ENCODE results near the gene WDHD1. TPM values are rescaled to one million over a fixed set of nuclear protein-coding genes. Genes with fewer than 3 reads are reported as not detected.

The WDHD1 gene
- total RNA-seq, 4 donors from 2014 or later: 0.51 to 20.0 (median 3.1) TPM

DNA sequence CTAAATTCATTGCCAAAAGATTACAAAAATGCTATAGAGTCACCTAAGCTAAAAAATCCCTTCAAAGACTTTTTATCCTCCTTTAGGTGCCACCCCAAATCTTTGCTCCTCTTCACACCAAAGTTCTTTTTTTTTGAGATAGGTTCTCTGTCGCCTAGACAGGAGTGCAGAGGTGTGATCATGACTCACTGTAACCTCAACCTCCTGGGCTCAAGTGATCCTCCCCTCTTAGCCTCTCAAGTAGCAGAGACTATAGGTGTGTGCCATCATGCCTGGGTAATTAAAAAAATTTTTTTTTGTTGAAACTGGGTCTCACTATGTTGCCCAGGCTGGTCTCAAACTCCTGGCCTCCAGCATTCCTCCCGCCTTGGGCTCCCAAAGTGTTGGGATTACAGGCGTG, 47.9 kb downstream of the WDHD1 start:
- DNase-seq: no peak
- H3K4me1 ChIP-seq: no peaks in the 10 kb centered on the region
- intact Hi-C loops (cut with DNase I; ENCODE audit: low total_unique reads): no loop called here
- H3K27ac ChIP-seq: no peak overlapping the region
- no peak overlapping the region for H3K4me3 ChIP-seq
- TF ChIP-seq, protein P1, sequence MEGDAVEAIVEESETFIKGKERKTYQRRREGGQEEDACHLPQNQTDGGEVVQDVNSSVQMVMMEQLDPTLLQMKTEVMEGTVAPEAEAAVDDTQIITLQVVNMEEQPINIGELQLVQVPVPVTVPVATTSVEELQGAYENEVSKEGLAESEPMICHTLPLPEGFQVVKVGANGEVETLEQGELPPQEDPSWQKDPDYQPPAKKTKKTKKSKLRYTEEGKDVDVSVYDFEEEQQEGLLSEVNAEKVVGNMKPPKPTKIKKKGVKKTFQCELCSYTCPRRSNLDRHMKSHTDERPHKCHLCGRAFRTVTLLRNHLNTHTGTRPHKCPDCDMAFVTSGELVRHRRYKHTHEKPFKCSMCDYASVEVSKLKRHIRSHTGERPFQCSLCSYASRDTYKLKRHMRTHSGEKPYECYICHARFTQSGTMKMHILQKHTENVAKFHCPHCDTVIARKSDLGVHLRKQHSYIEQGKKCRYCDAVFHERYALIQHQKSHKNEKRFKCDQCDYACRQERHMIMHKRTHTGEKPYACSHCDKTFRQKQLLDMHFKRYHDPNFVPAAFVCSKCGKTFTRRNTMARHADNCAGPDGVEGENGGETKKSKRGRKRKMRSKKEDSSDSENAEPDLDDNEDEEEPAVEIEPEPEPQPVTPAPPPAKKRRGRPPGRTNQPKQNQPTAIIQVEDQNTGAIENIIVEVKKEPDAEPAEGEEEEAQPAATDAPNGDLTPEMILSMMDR (IDR thresholded peaks at IDR 0.05): no peak
- no peak for TF ChIP-seq POLR2A (IDR thresholded peaks at IDR 0.05)
- H3K36me3 ChIP-seq: no peaks in the 10 kb centered on the region
- no peaks in the 10 kb centered on the region for H3K9me3 ChIP-seq
- no peaks in the 10 kb centered on the region for H3K27me3 ChIP-seq

DNA sequence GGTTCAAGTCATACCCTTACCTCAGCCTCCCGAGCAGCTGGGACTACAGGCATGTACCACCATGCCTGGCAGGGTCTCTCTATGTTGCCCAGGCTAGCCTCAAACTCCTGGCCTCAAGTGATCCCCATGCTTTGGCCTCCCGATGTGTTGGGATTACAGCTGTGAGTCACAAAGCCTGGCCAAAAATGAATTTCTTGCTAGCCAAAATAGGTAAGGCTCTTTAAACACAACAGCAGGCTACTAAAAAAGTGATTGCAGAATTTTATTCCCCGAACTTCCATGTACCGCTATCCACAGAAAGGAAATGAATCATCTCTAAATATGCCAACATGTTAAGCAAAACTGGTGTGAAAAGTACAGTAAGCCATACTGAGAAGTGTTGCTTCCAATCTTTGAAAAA, 50.6 kb downstream of the WDHD1 start:
- no peak overlapping the region for H3K27ac ChIP-seq

DNA sequence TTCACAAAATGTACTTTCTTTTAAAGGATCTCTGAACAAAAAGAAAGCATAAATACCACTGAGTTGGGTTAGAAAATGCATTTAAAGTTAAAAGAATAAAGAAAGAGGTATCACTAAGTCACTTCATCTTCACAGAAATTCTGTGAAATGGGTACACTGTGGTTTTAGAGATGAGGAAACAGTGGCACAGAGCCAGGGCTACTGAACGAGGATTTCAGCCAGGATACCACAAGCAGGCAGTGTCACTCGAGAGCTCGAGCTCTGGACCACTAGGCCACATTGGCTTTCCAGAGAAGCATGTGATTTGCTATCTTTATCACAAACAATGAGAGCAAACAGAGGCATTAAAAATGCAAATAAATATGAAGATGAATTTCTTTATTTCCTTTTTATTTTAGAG, 51.0 kb downstream of the WDHD1 start:
- DNase-seq: no peak
- H3K4me1 ChIP-seq: no peaks in the 10 kb centered on the region
- H3K27ac ChIP-seq: no peak overlapping the region
- no peaks in the 10 kb centered on the region for H3K36me3 ChIP-seq
- H3K9me3 ChIP-seq: no peaks in the 10 kb centered on the region
- H3K27me3 ChIP-seq: no peaks in the 10 kb centered on the region
- TF ChIP-seq POLR2A (IDR thresholded peaks at IDR 0.05): no peak
- TF ChIP-seq, protein P1 (IDR thresholded peaks at IDR 0.05): no peak
- intact Hi-C loops (cut with DNase I; ENCODE audit: low total_unique reads): no loop called here
- H3K4me3 ChIP-seq: no peak overlapping the region

More for the DNA sequence above, 50.6 kb downstream of the WDHD1 start:
- DNase-seq: no peak
- no peaks in the 10 kb centered on the region for H3K9me3 ChIP-seq
- H3K27me3 ChIP-seq: no peaks in the 10 kb centered on the region
- H3K4me3 ChIP-seq: no peak overlapping the region
- intact Hi-C loops (cut with DNase I; ENCODE audit: low total_unique reads): no loop called here
- no peaks in the 10 kb centered on the region for H3K36me3 ChIP-seq
- no peak for TF ChIP-seq POLR2A (IDR thresholded peaks at IDR 0.05)
- TF ChIP-seq, protein P1 (IDR thresholded peaks at IDR 0.05): no peak
- H3K4me1 ChIP-seq: no peaks in the 10 kb centered on the region

- Histone ChIP-seq H3K4me3 (no peak overlapping the region), H3K36me3 (no peaks in the 10 kb centered on the region), H3K4me1 (no peaks in the 10 kb centered on the region), H3K27ac (no peak overlapping the region), H3K27me3 (no peaks in the 10 kb centered on the region), H3K9me3 (no peaks in the 10 kb centered on the region)
- DNase-seq: no peak
- no peak for TF ChIP-seq POLR2A (IDR thresholded peaks at IDR 0.05)
- TF ChIP-seq, protein P1 (IDR thresholded peaks at IDR 0.05): no peak
- intact Hi-C loops (cut with DNase I; ENCODE audit: low total_unique reads): no loop called here
Observed at GRCh38 chr14:54974788-54975414, 52.0 kb downstream of the WDHD1 start.

DNA sequence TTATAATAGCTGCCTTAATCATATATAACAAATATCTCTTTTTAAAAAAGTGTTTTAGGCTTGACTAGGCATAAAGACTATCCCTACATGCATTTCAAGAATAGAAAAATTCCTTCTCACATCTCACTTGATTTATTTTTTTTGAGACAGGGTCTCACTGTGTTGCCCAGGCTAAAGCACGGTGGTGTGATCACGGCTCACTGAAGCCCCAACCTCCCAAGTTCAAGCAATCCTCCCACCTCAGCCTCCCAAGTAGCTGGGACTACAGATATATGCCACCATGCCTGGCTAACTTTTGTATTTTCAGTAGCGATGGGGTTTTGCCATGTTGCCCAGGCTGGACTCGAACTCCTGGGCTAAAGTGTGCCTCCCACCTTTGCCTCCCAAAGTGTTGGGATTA, 59.4 kb downstream of the WDHD1 start:
- intact Hi-C loops (cut with DNase I; ENCODE audit: low total_unique reads): no loop called here
- Histone ChIP-seq H3K4me3 (no peak overlapping the region), H3K9me3 (no peaks in the 10 kb centered on the region), H3K4me1 (no peaks in the 10 kb centered on the region), H3K27me3 (no peaks in the 10 kb centered on the region), H3K36me3 (no peaks in the 10 kb centered on the region), H3K27ac (no peak overlapping the region)
- TF ChIP-seq, protein P1 (IDR thresholded peaks at IDR 0.05): no peak
- TF ChIP-seq POLR2A (IDR thresholded peaks at IDR 0.05): no peak
- DNase-seq: no peak

All from uterus (tissue), 4 donors.